ENCODE measurements around the gene FBXO48. TPM values are rescaled to one million over a fixed set of nuclear protein-coding genes. Genes with fewer than 3 reads are reported as not detected.

The FBXO48 gene
- total and polyA plus RNA-seq, 2 experiments from 2014 or later, result 1.1 to 1.3 TPM

DNA sequence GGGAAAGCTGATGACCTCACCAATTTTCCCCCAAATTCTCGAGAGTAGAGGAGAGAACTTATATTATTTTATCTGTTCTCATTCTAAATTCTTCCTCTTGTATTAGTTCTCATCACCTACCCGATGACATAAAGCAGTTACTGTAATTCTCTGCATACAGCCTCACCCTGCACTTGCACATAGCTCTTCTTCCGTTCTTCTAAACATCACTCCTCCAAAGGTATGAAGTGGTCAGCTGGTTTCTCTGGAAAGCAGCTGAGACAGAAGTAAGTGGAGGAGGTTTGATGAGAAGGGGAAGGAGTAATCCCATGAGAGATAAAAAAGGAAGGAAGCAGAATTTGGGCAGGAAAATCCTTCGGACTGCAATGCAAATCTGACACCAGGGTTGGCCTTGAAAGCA is 39.0 kb downstream of the FBXO48 start:
- Mint-ChIP-seq H3K36me3 (ENCODE audit: low read depth) (no peaks in the 10 kb centered on the region), H3K4me1 (0 out of 3 replicates have a peak, but pooled peaks cover 4% of the 10 kb centered on the region), H3K4me3 (no peak overlapping the region), H3K27ac (no peak overlapping the region), H3K27me3 (ENCODE audit: insufficient read depth, low read depth, poor library complexity) (peaks cover 2% of the 10 kb centered on the region), H3K9me3 (peaks cover 6% of the 10 kb centered on the region; the same call in 2 of the 3 replicates)
- no peak overlapping the region for H3K4me2 ChIP-seq
- H3K4me3 ChIP-seq, result no peak overlapping the region
- no peaks in the 10 kb centered on the region for H3K4me1 ChIP-seq (ENCODE audit: insufficient read depth)
- DNase-seq (ENCODE audit: low spot score), result no peak
- H3F3A ChIP-seq (replicated peaks; ENCODE audit: low read depth), result no peaks in the 10 kb centered on the region
- H2AFZ ChIP-seq, result no peak overlapping the region; the same call in 1 of the 2 replicates
- no peaks in the 10 kb centered on the region for H4K20me1 ChIP-seq (replicated peaks; ENCODE audit: insufficient read depth)
- no peak overlapping the region for H3K27ac ChIP-seq (ENCODE audit: low read depth)
- H3K9me2 ChIP-seq (ENCODE audit: insufficient read depth), result peaks cover 9% of the 10 kb centered on the region
- H3K27me3 ChIP-seq (ENCODE audit: insufficient read depth), result no peaks in the 10 kb centered on the region
- H3K79me2 ChIP-seq (replicated peaks; ENCODE audit: insufficient read depth), result no peaks in the 10 kb centered on the region
- H3K36me3 ChIP-seq (ENCODE audit: insufficient read depth), result no peaks in the 10 kb centered on the region
- no peak for TF ChIP-seq CREB1 (CRISPR knock-in tag; IDR thresholded peaks at IDR 0.05; ENCODE audit: low read depth)
- TF ChIP-seq, protein P1, sequence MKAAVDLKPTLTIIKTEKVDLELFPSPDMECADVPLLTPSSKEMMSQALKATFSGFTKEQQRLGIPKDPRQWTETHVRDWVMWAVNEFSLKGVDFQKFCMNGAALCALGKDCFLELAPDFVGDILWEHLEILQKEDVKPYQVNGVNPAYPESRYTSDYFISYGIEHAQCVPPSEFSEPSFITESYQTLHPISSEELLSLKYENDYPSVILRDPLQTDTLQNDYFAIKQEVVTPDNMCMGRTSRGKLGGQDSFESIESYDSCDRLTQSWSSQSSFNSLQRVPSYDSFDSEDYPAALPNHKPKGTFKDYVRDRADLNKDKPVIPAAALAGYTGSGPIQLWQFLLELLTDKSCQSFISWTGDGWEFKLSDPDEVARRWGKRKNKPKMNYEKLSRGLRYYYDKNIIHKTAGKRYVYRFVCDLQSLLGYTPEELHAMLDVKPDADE (IDR thresholded peaks at IDR 0.05), result no peak
- TF ChIP-seq, protein P2, sequence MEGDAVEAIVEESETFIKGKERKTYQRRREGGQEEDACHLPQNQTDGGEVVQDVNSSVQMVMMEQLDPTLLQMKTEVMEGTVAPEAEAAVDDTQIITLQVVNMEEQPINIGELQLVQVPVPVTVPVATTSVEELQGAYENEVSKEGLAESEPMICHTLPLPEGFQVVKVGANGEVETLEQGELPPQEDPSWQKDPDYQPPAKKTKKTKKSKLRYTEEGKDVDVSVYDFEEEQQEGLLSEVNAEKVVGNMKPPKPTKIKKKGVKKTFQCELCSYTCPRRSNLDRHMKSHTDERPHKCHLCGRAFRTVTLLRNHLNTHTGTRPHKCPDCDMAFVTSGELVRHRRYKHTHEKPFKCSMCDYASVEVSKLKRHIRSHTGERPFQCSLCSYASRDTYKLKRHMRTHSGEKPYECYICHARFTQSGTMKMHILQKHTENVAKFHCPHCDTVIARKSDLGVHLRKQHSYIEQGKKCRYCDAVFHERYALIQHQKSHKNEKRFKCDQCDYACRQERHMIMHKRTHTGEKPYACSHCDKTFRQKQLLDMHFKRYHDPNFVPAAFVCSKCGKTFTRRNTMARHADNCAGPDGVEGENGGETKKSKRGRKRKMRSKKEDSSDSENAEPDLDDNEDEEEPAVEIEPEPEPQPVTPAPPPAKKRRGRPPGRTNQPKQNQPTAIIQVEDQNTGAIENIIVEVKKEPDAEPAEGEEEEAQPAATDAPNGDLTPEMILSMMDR (conservative IDR thresholded peaks at IDR 0.05; ENCODE audit: low read depth in 2 of 2), result no peak
- no peak for TF ChIP-seq EZH2phosphoT487 (IDR thresholded peaks at IDR 0.05; ENCODE audit: unreplicated experiment)
- no peak for TF ChIP-seq REST (IDR thresholded peaks at IDR 0.05; ENCODE audit: unreplicated experiment)
- TF ChIP-seq, protein P3, sequence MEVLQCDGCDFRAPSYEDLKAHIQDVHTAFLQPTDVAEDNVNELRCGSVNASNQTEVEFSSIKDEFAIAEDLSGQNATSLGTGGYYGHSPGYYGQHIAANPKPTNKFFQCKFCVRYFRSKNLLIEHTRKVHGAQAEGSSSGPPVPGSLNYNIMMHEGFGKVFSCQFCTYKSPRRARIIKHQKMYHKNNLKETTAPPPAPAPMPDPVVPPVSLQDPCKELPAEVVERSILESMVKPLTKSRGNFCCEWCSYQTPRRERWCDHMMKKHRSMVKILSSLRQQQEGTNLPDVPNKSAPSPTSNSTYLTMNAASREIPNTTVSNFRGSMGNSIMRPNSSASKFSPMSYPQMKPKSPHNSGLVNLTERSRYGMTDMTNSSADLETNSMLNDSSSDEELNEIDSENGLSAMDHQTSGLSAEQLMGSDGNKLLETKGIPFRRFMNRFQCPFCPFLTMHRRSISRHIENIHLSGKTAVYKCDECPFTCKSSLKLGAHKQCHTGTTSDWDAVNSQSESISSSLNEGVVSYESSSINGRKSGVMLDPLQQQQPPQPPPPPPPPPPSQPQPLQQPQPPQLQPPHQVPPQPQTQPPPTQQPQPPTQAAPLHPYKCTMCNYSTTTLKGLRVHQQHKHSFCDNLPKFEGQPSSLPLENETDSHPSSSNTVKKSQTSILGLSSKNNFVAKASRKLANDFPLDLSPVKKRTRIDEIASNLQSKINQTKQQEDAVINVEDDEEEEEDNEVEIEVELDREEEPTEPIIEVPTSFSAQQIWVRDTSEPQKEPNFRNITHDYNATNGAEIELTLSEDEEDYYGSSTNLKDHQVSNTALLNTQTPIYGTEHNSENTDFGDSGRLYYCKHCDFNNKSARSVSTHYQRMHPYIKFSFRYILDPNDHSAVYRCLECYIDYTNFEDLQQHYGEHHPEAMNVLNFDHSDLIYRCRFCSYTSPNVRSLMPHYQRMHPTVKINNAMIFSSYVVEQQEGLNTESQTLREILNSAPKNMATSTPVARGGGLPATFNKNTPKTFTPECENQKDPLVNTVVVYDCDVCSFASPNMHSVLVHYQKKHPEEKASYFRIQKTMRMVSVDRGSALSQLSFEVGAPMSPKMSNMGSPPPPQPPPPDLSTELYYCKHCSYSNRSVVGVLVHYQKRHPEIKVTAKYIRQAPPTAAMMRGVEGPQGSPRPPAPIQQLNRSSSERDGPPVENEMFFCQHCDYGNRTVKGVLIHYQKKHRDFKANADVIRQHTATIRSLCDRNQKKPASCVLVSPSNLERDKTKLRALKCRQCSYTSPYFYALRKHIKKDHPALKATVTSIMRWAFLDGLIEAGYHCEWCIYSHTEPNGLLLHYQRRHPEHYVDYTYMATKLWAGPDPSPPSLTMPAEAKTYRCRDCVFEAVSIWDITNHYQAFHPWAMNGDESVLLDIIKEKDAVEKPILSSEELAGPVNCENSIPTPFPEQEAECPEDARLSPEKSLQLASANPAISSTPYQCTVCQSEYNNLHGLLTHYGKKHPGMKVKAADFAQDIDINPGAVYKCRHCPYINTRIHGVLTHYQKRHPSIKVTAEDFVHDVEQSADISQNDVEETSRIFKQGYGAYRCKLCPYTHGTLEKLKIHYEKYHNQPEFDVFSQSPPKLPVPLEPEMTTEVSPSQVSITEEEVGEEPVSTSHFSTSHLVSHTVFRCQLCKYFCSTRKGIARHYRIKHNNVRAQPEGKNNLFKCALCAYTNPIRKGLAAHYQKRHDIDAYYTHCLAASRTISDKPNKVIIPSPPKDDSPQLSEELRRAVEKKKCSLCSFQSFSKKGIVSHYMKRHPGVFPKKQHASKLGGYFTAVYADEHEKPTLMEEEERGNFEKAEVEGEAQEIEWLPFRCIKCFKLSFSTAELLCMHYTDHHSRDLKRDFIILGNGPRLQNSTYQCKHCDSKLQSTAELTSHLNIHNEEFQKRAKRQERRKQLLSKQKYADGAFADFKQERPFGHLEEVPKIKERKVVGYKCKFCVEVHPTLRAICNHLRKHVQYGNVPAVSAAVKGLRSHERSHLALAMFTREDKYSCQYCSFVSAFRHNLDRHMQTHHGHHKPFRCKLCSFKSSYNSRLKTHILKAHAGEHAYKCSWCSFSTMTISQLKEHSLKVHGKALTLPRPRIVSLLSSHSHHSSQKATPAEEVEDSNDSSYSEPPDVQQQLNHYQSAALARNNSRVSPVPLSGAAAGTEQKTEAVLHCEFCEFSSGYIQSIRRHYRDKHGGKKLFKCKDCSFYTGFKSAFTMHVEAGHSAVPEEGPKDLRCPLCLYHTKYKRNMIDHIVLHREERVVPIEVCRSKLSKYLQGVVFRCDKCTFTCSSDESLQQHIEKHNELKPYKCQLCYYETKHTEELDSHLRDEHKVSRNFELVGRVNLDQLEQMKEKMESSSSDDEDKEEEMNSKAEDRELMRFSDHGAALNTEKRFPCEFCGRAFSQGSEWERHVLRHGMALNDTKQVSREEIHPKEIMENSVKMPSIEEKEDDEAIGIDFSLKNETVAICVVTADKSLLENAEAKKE (CRISPR knock-in tag; IDR thresholded peaks at IDR 0.05), result no peak
- no peak for TF ChIP-seq NANOG (IDR thresholded peaks at IDR 0.05; ENCODE audit: borderline replicate concordance)
- no peak for TF ChIP-seq ZNF331 (CRISPR knock-in tag; IDR thresholded peaks at IDR 0.05; ENCODE audit: low read depth)
- TF ChIP-seq JUNB (IDR thresholded peaks at IDR 0.05; ENCODE audit: unreplicated experiment), result no peak
- TF ChIP-seq STAT1 (IDR thresholded peaks at IDR 0.05; ENCODE audit: unreplicated experiment), result no peak
- TF ChIP-seq POLR2AphosphoS5 (IDR thresholded peaks at IDR 0.05; ENCODE audit: low read depth), result no peak
- no peak for TF ChIP-seq EZH2 (IDR thresholded peaks at IDR 0.05; ENCODE audit: low read depth, unreplicated experiment)
- no peak for TF ChIP-seq ZNF114 (CRISPR knock-in tag; IDR thresholded peaks at IDR 0.05)
- ATAC-seq, result no peak
